GM23338 (cell line): Measurements from ENCODE around the gene UQCC2. TPM values are rescaled to one million over a fixed set of nuclear protein-coding genes. Genes with fewer than 3 reads are reported as not detected.

Experiments used
- ATAC-seq: fragments of 200-7000 bp; cut with Tn5 transposase; 3 replicates; pipeline ENCODE4 v1.9.1; 2020
- DNase-seq: peaks from one replicate; pipeline ENCODE4 v3.0.0-alpha.2; 2015; ENCODE audit warnings: low spot score
- H2AFZ ChIP-seq: fragments of 200-600 bp; sonication (generic); 2 replicates; pipeline ENCODE4 v1.8.0; 2016; ENCODE audit warnings: antibody characterized with exemption, mild to moderate bottlenecking, moderate library complexity
- H3F3A ChIP-seq: fragments of 200-600 bp; sonication (generic); replicated peaks from 2 replicates; pipeline ENCODE4 v1.8.0; 2017; ENCODE audit warnings: antibody characterized with exemption, mixed run types, low read depth
- H3K27ac ChIP-seq: fragments of 200-600 bp; sonication (generic); 2 replicates; pipeline ENCODE4 v1.6.1; 2016; ENCODE audit warnings: low read depth
- H3K27me3 ChIP-seq: fragments of 200-600 bp; sonication (generic); 2 replicates; pipeline ENCODE4 v1.8.0; 2016; ENCODE audit warnings: mild to moderate bottlenecking, mixed run types, moderate library complexity; ENCODE audit not compliant: insufficient read depth
- H3K36me3 ChIP-seq: fragments of 200-600 bp; sonication (generic); 2 replicates; pipeline ENCODE4 v1.8.0; 2016; ENCODE audit warnings: mild to moderate bottlenecking; ENCODE audit not compliant: insufficient read depth
- H3K4me1 ChIP-seq: fragments of 200-600 bp; sonication (generic); 2 replicates; pipeline ENCODE4 v1.8.0; 2016; ENCODE audit warnings: mild to moderate bottlenecking, moderate library complexity; ENCODE audit not compliant: insufficient read depth
- H3K4me2 ChIP-seq: fragments of 200-600 bp; sonication (generic); 2 replicates; pipeline ENCODE4 v1.7.1; 2017; ENCODE audit warnings: mixed run types
- H3K4me3 ChIP-seq: fragments of 200-600 bp; sonication (generic); 2 replicates; pipeline ENCODE4 v1.6.1; 2016; ENCODE audit warnings: mixed run types
- H3K79me2 ChIP-seq: fragments of 200-600 bp; sonication (generic); replicated peaks from 2 replicates; pipeline ENCODE4 v1.8.0; 2017; ENCODE audit warnings: mild to moderate bottlenecking; ENCODE audit not compliant: insufficient read depth
- H3K9me2 ChIP-seq: fragments of 200-600 bp; sonication (generic); 2 replicates; pipeline ENCODE4 v1.8.0; 2017; ENCODE audit not compliant: insufficient read depth
- H4K20me1 ChIP-seq: fragments of 200-600 bp; sonication (generic); replicated peaks from 2 replicates; pipeline ENCODE4 v1.8.0; 2017; ENCODE audit warnings: mild to moderate bottlenecking; ENCODE audit not compliant: insufficient read depth
- H3K27ac Mint-ChIP-seq: 2 replicates; pipeline ENCODE4 v1.8.0; 2020; ENCODE audit warnings: inconsistent platforms, mild to moderate bottlenecking, moderate library complexity, mixed read lengths
- H3K27me3 Mint-ChIP-seq: 3 replicates; pipeline ENCODE4 v1.8.0; 2022; ENCODE audit warnings: low read depth, mild to moderate bottlenecking, moderate library complexity, mixed read lengths, inconsistent platforms; ENCODE audit not compliant: insufficient read depth, poor library complexity
- H3K36me3 Mint-ChIP-seq: 3 replicates; pipeline ENCODE4 v1.8.0; 2021; ENCODE audit warnings: low read depth, mild to moderate bottlenecking, inconsistent platforms, moderate library complexity, mixed read lengths
- H3K4me1 Mint-ChIP-seq: 3 replicates; pipeline ENCODE4 v1.8.0; 2020; ENCODE audit warnings: mild to moderate bottlenecking, inconsistent platforms, mixed read lengths
- H3K4me3 Mint-ChIP-seq: 3 replicates; pipeline ENCODE4 v1.8.0; 2021; ENCODE audit warnings: moderate library complexity, mild to moderate bottlenecking, inconsistent platforms, mixed read lengths
- H3K9me3 Mint-ChIP-seq: 3 replicates; pipeline ENCODE4 v1.8.0; 2020; ENCODE audit warnings: moderate library complexity, mild to moderate bottlenecking, inconsistent platforms, mixed read lengths
- CREB1 ChIP-seq: fragments of 250-450 bp; sonication (Bioruptor Pico); IDR thresholded peaks from 2 replicates; pipeline ENCODE4 v1.5.0; 2020; ENCODE audit warnings: low read depth, mild to moderate bottlenecking, moderate library complexity
- ETS1 ChIP-seq: IDR thresholded peaks from 2 replicates; pipeline ENCODE4 v1.6.1; 2016; ENCODE audit warnings: antibody characterized with exemption
- EZH2 ChIP-seq: fragments of 200-600 bp; sonication (generic); IDR thresholded peaks from one replicate; pipeline ENCODE4 v1.8.0; 2017; ENCODE audit warnings: antibody characterized with exemption, mild to moderate bottlenecking, low read depth; ENCODE audit not compliant: unreplicated experiment
- EZH2phosphoT487 ChIP-seq: fragments of 200-600 bp; sonication (generic); IDR thresholded peaks from one replicate; pipeline ENCODE4 v1.8.1; 2018; ENCODE audit warnings: antibody characterized with exemption; ENCODE audit not compliant: unreplicated experiment
- JUNB ChIP-seq: IDR thresholded peaks from one replicate; pipeline ENCODE4 v1.6.1; 2016; ENCODE audit warnings: antibody characterized with exemption; ENCODE audit not compliant: unreplicated experiment
- NANOG ChIP-seq: IDR thresholded peaks from 2 replicates; pipeline ENCODE4 v1.6.1; 2016; ENCODE audit warnings: antibody characterized with exemption, borderline replicate concordance
- POLR2AphosphoS5 ChIP-seq: IDR thresholded peaks from 2 replicates; pipeline ENCODE4 v1.6.1; 2016; ENCODE audit warnings: antibody characterized with exemption, low read depth
- STAT1 ChIP-seq: IDR thresholded peaks from one replicate; pipeline ENCODE4 v1.6.1; 2016; ENCODE audit warnings: antibody characterized with exemption; ENCODE audit not compliant: unreplicated experiment
- ZNF114 ChIP-seq: fragments of 250-450 bp; sonication (Bioruptor Pico); IDR thresholded peaks from 2 replicates; pipeline ENCODE4 v1.5.0; 2020; ENCODE audit warnings: mild to moderate bottlenecking, moderate library complexity
- long read RNA-seq: library from polyadenylated mRNA; unstranded; transcript quantifications from one replicate; pipeline ENCODE4 v2.0.0, GENCODE V29; 2020; ENCODE audit not compliant: unreplicated experiment
- polyA plus RNA-seq: library from polyadenylated mRNA; unstranded; fragments of >200 nt; fragmentation: Nextera tagmentation; extraction: Ambion mirVana; gene quantifications from 2 replicates; pipeline ENCODE4 v1.2.1, GENCODE V29; 2016
- total RNA-seq: library from RNA; depleted of rRNA; stranded (reverse); fragments of >200 nt; shearing (Covaris generic); gene quantifications from 2 replicates; pipeline ENCODE4 v1.2.3, GENCODE V29; 2014; rRNA removed
- TF ChIP-seq, protein P1 (sequence below), 2 experiments: fragments of 200-600 bp in 1 of 2; sonication (generic) in 1 of 2; conservative IDR thresholded peaks; 2 replicates each; pipeline versions ENCODE4 v1.5.1 to v1.6.1; 2016 to 2017; ENCODE audit warnings: antibody characterized with exemption in 2 of 2, low read depth in 2 of 2, mild to moderate bottlenecking in 2 of 2, moderate library complexity in 1 of 2

The UQCC2 gene
- total RNA-seq (33.9 and 48.9 TPM in 2 replicates), polyA plus RNA-seq (379 and 450 TPM in 2 replicates)
- long read RNA-seq, full-length matches to known transcripts = 83 of 91 reads
- long read RNA-seq, partial matches to known transcripts = 0 of 91 reads
- long read RNA-seq, other reads (novel, unspliced or antisense) = 8 of 91 reads

DNA sequence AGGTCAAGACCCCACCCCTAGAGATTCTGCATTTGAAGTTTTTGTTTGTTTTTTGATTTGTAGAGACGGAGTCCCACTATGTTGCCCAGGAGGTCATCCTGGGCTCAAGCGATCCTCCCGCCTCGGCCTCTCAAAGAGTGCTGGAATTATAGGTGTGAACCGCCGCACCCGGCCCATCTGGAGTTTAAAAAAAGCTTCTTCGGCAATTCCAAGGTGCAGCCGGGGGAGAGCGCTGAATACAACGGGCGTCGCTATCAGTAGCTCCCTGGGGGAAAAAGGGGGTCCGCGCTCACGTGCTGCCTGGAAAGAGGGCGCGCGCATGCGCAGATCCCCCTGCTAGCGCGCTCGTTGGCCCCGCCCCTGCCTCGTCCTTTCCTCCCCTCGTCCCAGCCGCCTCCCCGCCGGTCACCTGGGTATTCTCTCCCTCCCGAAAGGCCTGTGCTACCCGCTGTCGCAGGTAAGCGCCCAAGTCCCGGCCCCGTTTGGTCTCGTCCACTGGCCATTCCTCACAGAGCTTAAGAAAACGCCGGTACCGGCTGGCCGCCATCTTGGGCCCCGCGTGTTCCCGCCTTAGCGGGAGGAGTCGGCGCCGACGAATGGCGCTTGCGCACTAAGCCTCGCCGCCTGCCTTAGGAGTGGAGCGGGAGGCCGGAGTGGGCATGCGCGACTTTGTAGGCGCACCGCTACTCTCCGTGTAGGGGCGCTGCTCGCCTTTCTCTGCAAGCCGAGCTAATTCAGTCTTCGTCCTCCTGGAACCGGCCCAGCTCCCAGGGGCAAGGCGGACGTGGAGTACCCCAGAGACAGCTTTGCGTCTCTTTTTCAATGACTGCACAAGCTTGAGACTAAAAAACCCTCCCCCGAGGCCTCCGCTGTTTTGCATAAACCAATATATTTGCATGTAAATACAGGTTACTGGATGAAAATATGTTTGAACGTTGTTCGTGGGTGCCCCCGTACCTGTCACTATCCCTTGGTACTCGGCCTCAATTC, at the start of gene UQCC2:
TSS of gene UQCC2 (minus strand) at position 561 of the 990 bp plus-strand sequence. CDS start at position 547, 14 bp downstream.
- Histone ChIP-seq H3K4me2 (peak within 1 kb of the TSS; percentile 80), H3K9me2 (no peaks in the 10 kb centered on the region), H3K36me3 (peaks cover 21% of the 10 kb centered on the region), H3K4me3 (peak within 1 kb of the TSS; percentile 74), H3K79me2 (peaks cover 13% of the 10 kb centered on the region), H3K27ac (peak within 1 kb of the TSS; percentile 97), H3K4me1 (peaks cover 10% of the 10 kb centered on the region), H2AFZ (peak within 1 kb of the TSS; percentile 97; the same call in 1 of the 2 replicates), H3F3A (no peaks in the 10 kb centered on the region; the same call in 1 of the 2 replicates), H4K20me1 (peaks cover 18% of the 10 kb centered on the region), H3K27me3 (no peaks in the 10 kb centered on the region)
- no peak for TF ChIP-seq STAT1
- TF ChIP-seq EZH2 = no peak
- TF ChIP-seq NANOG = no peak
- no peak for TF ChIP-seq EZH2phosphoT487
- TF ChIP-seq, protein P1, sequence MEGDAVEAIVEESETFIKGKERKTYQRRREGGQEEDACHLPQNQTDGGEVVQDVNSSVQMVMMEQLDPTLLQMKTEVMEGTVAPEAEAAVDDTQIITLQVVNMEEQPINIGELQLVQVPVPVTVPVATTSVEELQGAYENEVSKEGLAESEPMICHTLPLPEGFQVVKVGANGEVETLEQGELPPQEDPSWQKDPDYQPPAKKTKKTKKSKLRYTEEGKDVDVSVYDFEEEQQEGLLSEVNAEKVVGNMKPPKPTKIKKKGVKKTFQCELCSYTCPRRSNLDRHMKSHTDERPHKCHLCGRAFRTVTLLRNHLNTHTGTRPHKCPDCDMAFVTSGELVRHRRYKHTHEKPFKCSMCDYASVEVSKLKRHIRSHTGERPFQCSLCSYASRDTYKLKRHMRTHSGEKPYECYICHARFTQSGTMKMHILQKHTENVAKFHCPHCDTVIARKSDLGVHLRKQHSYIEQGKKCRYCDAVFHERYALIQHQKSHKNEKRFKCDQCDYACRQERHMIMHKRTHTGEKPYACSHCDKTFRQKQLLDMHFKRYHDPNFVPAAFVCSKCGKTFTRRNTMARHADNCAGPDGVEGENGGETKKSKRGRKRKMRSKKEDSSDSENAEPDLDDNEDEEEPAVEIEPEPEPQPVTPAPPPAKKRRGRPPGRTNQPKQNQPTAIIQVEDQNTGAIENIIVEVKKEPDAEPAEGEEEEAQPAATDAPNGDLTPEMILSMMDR (conservative IDR thresholded peaks at IDR 0.05; ENCODE audit: low read depth in 2 of 2) = peak; percentile 46 to 87
- TF ChIP-seq CREB1 (CRISPR knock-in tag) = 0 out of 2 replicates have a peak, but pooled peaks have one; percentile 4
- no peak for TF ChIP-seq ZNF114
- peak; percentile 92 for TF ChIP-seq POLR2AphosphoS5
- Mint-ChIP-seq H3K27me3 (peaks cover 14% of the 10 kb centered on the region), H3K36me3 (peaks cover 37% of the 10 kb centered on the region), H3K4me1 (peaks cover 37% of the 10 kb centered on the region), H3K9me3 (no peaks in the 10 kb centered on the region), H3K27ac (peak within 1 kb of the TSS; percentile 98), H3K4me3 (peak within 1 kb of the TSS; percentile 88)
- ATAC-seq (peak; percentile 96), DNase-seq (peak; percentile 98)

DNA sequence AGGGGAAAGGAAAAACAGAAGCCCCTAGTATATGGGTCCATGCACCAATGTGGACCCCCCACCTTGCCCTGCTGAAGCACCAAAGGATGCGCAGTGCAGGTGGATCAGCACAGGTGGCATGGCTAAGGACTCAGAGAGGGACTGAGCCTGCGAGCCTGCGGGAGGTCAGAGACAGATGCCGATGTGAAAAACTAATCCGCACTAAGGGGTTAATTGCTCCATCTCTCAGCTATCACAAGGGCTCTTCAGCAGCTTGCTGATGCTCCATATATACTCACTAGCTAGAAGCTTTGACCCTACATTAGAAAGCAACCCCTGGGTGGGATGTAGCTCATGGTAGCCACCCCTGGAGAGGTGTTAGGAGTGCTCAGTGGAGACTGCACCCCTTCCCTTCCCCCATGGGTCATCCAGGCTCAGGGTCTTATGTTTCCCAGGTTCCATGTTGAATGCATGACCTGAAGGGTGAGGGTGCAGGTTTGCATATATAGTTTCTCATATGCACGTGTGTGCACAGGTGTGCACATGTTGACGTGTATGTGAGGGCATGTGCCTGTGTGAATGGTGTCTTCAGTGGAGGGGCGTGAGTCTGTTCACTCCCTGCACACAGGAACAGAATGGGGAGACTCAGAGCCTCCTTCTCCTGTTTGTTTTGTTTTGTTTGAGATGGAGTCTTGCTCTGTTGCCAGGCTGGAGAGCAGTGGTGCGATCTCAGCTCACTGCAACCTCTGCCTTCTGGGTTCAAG, 48.6 kb upstream of the UQCC2 start:
- ATAC-seq (no peak), DNase-seq (no peak)
- Histone ChIP-seq H3K79me2 (no peaks in the 10 kb centered on the region), H3K4me1 (no peaks in the 10 kb centered on the region), H3K27me3 (no peaks in the 10 kb centered on the region), H3K9me2 (no peaks in the 10 kb centered on the region), H2AFZ (no peak overlapping the region), H3K4me3 (no peak overlapping the region), H3F3A (0 out of 2 replicates have a peak, but pooled peaks cover 3% of the 10 kb centered on the region), H4K20me1 (no peaks in the 10 kb centered on the region), H3K36me3 (no peaks in the 10 kb centered on the region), H3K27ac (no peak overlapping the region), H3K4me2 (no peak overlapping the region)
- no peak overlapping the region for H3K27ac Mint-ChIP-seq
- no peak overlapping the region for H3K4me3 Mint-ChIP-seq
- peaks cover 5% of the 10 kb centered on the region for H3K27me3 Mint-ChIP-seq
- peaks cover 9% of the 10 kb centered on the region; the same call in 2 of the 3 replicates for H3K4me1 Mint-ChIP-seq
- H3K36me3 Mint-ChIP-seq = no peaks in the 10 kb centered on the region; the same call in 2 of the 3 replicates
- no peaks in the 10 kb centered on the region; the same call in 2 of the 3 replicates for H3K9me3 Mint-ChIP-seq
- TF ChIP-seq JUNB (no peak), ETS1 (no peak), STAT1 (no peak), ZNF114 (no peak)
